Panc1 (cell line): ENCODE measurements around the gene BLVRA.

Experiments
- SIN3A ChIP-seq: IDR thresholded peaks from 2 replicates; pipeline ENCODE4 v1.6.1; 2012; ENCODE audit warnings: low read depth, mild to moderate bottlenecking, low read length, moderate library complexity, borderline replicate concordance; ENCODE audit not compliant: insufficient read depth
- TF ChIP-seq, protein P1 (sequence below): fragments of 450-650 bp; IDR thresholded peaks from 2 replicates; pipeline ENCODE4 v1.5.1; 2017; ENCODE audit warnings: mild to moderate bottlenecking

DNA sequence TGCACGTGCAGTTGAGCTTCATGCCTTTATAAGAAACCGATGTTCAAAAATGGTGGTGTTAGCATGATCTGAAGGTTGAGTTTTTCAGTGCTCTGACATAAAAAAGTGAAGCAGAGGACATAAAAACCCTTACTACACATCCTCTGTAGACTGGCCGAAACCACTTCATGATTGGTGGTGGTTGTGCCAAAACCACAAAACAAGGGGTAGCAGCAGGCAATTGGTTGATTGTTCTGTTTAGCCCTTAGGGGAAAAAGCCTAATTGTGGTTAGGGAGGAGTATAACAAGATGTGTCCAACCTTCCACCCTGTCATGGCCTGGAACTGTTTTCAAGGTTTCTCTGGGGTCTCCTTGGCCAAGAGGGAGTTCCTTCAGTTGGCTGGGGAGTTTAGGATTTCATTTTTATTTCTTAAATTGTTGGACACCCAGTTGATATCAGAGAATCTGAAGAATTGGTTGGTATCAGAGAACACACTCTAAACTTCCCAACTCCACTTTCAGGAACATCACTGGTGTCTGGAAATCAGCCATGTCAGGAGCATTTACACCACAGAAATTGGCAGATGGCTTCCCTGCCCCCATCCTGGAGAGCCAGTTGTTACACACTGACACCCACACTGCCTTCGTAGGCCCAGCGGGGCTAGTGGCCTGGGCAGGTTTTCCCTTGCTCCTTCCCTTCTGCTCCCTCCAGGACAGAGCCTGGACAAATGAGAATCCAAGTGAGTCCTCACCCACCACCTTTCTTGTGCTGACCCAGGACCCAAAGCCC, 92.1 kb downstream of the BLVRA start:
- TF ChIP-seq SIN3A: no peak
- TF ChIP-seq, protein P1, sequence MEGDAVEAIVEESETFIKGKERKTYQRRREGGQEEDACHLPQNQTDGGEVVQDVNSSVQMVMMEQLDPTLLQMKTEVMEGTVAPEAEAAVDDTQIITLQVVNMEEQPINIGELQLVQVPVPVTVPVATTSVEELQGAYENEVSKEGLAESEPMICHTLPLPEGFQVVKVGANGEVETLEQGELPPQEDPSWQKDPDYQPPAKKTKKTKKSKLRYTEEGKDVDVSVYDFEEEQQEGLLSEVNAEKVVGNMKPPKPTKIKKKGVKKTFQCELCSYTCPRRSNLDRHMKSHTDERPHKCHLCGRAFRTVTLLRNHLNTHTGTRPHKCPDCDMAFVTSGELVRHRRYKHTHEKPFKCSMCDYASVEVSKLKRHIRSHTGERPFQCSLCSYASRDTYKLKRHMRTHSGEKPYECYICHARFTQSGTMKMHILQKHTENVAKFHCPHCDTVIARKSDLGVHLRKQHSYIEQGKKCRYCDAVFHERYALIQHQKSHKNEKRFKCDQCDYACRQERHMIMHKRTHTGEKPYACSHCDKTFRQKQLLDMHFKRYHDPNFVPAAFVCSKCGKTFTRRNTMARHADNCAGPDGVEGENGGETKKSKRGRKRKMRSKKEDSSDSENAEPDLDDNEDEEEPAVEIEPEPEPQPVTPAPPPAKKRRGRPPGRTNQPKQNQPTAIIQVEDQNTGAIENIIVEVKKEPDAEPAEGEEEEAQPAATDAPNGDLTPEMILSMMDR: no peak
